ENCODE data around the gene EXOG.

Gene EXOG

GRCh38 chr3:38549082-38549481 lies 52.9 kb downstream of the EXOG start:
- no peak for DNase-seq

- no peak for DNase-seq
Observed at GRCh38 chr3:38549486-38549885, 53.3 kb downstream of the EXOG start.

- DNase-seq: no peak
Observed at GRCh38 chr3:38549957-38550840, 54.1 kb downstream of the EXOG start.

GRCh38 chr3:38551026-38551832 lies 55.1 kb downstream of the EXOG start:
- DNase-seq: no peak

GRCh38 chr3:38552364-38552763 lies 56.2 kb downstream of the EXOG start:
- DNase-seq: no peak

- no peak for DNase-seq
Observed at GRCh38 chr3:38553071-38553470, 56.9 kb downstream of the EXOG start.

- no peak for DNase-seq
Observed at GRCh38 chr3:38554127-38554827, 58.1 kb downstream of the EXOG start.

GRCh38 chr3:38555149-38555840 lies 59.2 kb downstream of the EXOG start:
- DNase-seq: no peak

GRCh38 chr3:38555926-38556325 lies 59.8 kb downstream of the EXOG start:
- no peak for DNase-seq

- no peak for DNase-seq
Observed at GRCh38 chr3:38556640-38557358, 60.7 kb downstream of the EXOG start.

- DNase-seq: no peak
Observed at GRCh38 chr3:38558864-38559263, 62.7 kb downstream of the EXOG start.

GRCh38 chr3:38560284-38560683 lies 64.1 kb downstream of the EXOG start:
- no peak for DNase-seq

GRCh38 chr3:38560996-38561717 lies 65.0 kb downstream of the EXOG start:
- no peak for DNase-seq

GRCh38 chr3:38561746-38562466 lies 65.8 kb downstream of the EXOG start:
- DNase-seq: no peak

- DNase-seq: no peak
Observed at GRCh38 chr3:38562467-38562925, 66.4 kb downstream of the EXOG start.

GRCh38 chr3:38563070-38563885 lies 67.1 kb downstream of the EXOG start:
- DNase-seq: no peak

GRCh38 chr3:38563886-38564270 lies 67.7 kb downstream of the EXOG start:
- no peak for DNase-seq

GRCh38 chr3:38564631-38565338 lies 68.6 kb downstream of the EXOG start:
- no peak for DNase-seq

Measured in eye (tissue), 1 donor.